Transverse colon (tissue), 4 donors: Measurements from ENCODE around the gene ALK.

ENCODE experiments used
- CTCF ChIP-seq, 5 experiments: fragments of 200-600 bp in 3 of 5; fragments of 450-650 bp in 2 of 5; sonication (generic) in 3 of 5; IDR thresholded peaks; 1 replicate in 2 of 5; 2 replicates in 3 of 5; pipeline ENCODE4 v1.5.1; 2016 to 2017; ENCODE audit warnings: antibody characterized with exemption in 5 of 5, inconsistent platforms in 3 of 5, mild to moderate bottlenecking in 2 of 5, moderate library complexity in 1 of 5
- EP300 ChIP-seq: sonication (generic); formaldehyde crosslinking; IDR thresholded peaks from one replicate; pipeline ENCODE4 v1.6.1; 2017; ENCODE audit warnings: antibody characterized with exemption, low read depth
- POLR2A ChIP-seq: fragments of 450-650 bp; IDR thresholded peaks from one replicate; pipeline ENCODE4 v1.6.1; 2016; ENCODE audit warnings: antibody characterized with exemption, mild to moderate bottlenecking, moderate library complexity
- POLR2AphosphoS5 ChIP-seq, 3 donors: sonication (generic); formaldehyde crosslinking; IDR thresholded peaks; one replicate each; pipeline ENCODE4 v1.6.1; 2016; ENCODE audit warnings: antibody characterized with exemption in 3 of 3

GRCh38 chr2:29615841-29616240 lies 305.5 kb downstream of the ALK start:
- TF ChIP-seq EP300 (no peak), CTCF (IDR thresholded peaks at IDR 0.05) (no peak), POLR2A (no peak), POLR2AphosphoS5 (IDR thresholded peaks at IDR 0.05) (no peak)
